GM12878 (cell line): ENCODE data around the gene TTK. TPM values are rescaled to one million over a fixed set of nuclear protein-coding genes. Genes with fewer than 3 reads are reported as not detected.

Experiments used
- BHLHE40 ChIP-seq, 2 experiments: fragments of 450-650 bp in 1 of 2; IDR thresholded peaks; 2 replicates each; pipeline ENCODE4 v1.6.1; 2011 to 2017; ENCODE audit warnings: low read depth in 2 of 2, borderline replicate concordance in 1 of 2, improper control_type of control experiment in 1 of 2, low read length in 1 of 2, mild to moderate bottlenecking in 1 of 2
- CEBPB ChIP-seq, 2 experiments: fragments of 150-350 bp in 1 of 2; IDR thresholded peaks; 2 replicates each; pipeline ENCODE4 v1.6.1; 2012 to 2014; ENCODE audit warnings: low read depth in 2 of 2, low read length in 2 of 2, borderline replicate concordance in 1 of 2, inconsistent platforms in 1 of 2
- CHD2 ChIP-seq: IDR thresholded peaks from 2 replicates; pipeline ENCODE4 v1.6.1; 2011; ENCODE audit warnings: low read depth, low read length, improper control_type of control experiment, borderline replicate concordance
- E2F4 ChIP-seq: IDR thresholded peaks from 2 replicates; pipeline ENCODE4 v1.6.1; 2012; ENCODE audit warnings: low read depth, low read length, improper control_type of control experiment
- E4F1 ChIP-seq: fragments of 450-650 bp; IDR thresholded peaks from 2 replicates; pipeline ENCODE4 v1.6.1; 2018; ENCODE audit warnings: borderline replicate concordance, mild to moderate bottlenecking; ENCODE audit not compliant: partially characterized antibody
- EP300 ChIP-seq, 2 experiments: fragments of 150-350 bp in 1 of 2; IDR thresholded peaks; 2 replicates each; pipeline ENCODE4 v1.6.1; 2011 to 2012; ENCODE audit warnings: low read depth in 2 of 2, low read length in 2 of 2, borderline replicate concordance in 1 of 2, improper control_type of control experiment in 1 of 2, inconsistent platforms in 1 of 2; ENCODE audit not compliant: control insufficient read depth in 1 of 2
- FOS ChIP-seq: IDR thresholded peaks from 3 replicates; pipeline ENCODE4 v1.6.1; 2011; ENCODE audit warnings: borderline replicate concordance; ENCODE audit not compliant: insufficient read length; ENCODE audit errors: extremely low read depth
- GABPA ChIP-seq: IDR thresholded peaks from 2 replicates; pipeline ENCODE4 v1.6.1; 2014; ENCODE audit warnings: antibody characterized with exemption, low read depth, mild to moderate bottlenecking, inconsistent platforms
- IKZF1 ChIP-seq: fragments of 450-650 bp; conservative IDR thresholded peaks from 2 replicates; pipeline ENCODE4 v1.6.1; 2017; ENCODE audit warnings: antibody characterized with exemption, mild to moderate bottlenecking
- MXI1 ChIP-seq: fragments of 150-350 bp; IDR thresholded peaks from 2 replicates; pipeline ENCODE4 v1.6.1; 2011; ENCODE audit warnings: low read depth, mild to moderate bottlenecking, inconsistent platforms, low read length, improper control_type of control experiment
- NBN ChIP-seq: fragments of 450-650 bp; IDR thresholded peaks from 2 replicates; pipeline ENCODE4 v1.6.1; 2016
- NR2C1 ChIP-seq: fragments of 450-650 bp; IDR thresholded peaks from 2 replicates; pipeline ENCODE4 v1.6.1; 2017; ENCODE audit warnings: antibody characterized with exemption, mild to moderate bottlenecking, moderate library complexity
- NR2F1 ChIP-seq: fragments of 450-650 bp; conservative IDR thresholded peaks from 2 replicates; pipeline ENCODE4 v1.6.1; 2017; ENCODE audit warnings: mild to moderate bottlenecking
- PKNOX1 ChIP-seq: fragments of 450-650 bp; IDR thresholded peaks from 2 replicates; pipeline ENCODE4 v1.6.1; 2016; ENCODE audit warnings: mild to moderate bottlenecking
- RELB ChIP-seq: fragments of 450-650 bp; IDR thresholded peaks from 2 replicates; pipeline ENCODE4 v1.6.1; 2017; ENCODE audit warnings: low read depth, mild to moderate bottlenecking, moderate library complexity
- RFX5 ChIP-seq: IDR thresholded peaks from 2 replicates; pipeline ENCODE4 v1.6.1; 2011; ENCODE audit warnings: low read depth, low read length, improper control_type of control experiment
- SIN3A ChIP-seq: IDR thresholded peaks from 2 replicates; pipeline ENCODE4 v1.6.1; 2012; ENCODE audit warnings: low read depth, low read length, improper control_type of control experiment
- SP1 ChIP-seq: IDR thresholded peaks from one replicate; pipeline ENCODE4 v1.6.1; 2011; ENCODE audit warnings: low read depth, low read length
- ZBTB33 ChIP-seq: fragments of 450-650 bp; IDR thresholded peaks from 2 replicates; pipeline ENCODE4 v1.6.1; 2017; ENCODE audit warnings: mild to moderate bottlenecking
- polyA plus RNA-seq, 11 experiments: library from polyadenylated mRNA; depleted of rRNA in 4 of 11; unstranded in 6 of 11; stranded (reverse) in 5 of 11; fragments of >200 nt; fragmentation: Nextera tagmentation in 4 of 11; fragmentation: Illumina TruSeq in 1 of 11; extraction: Ambion mirVana in 4 of 11; extraction: Trizol in 1 of 11; gene quantifications; 1 replicate in 1 of 11; 2 replicates in 10 of 11; pipeline versions ENCODE4 v1.2.1 to v1.2.3, GENCODE V29; 2011 to 2016; ENCODE audit warnings: inconsistent platforms in 2 of 11, missing spikeins in 2 of 11, low read depth in 1 of 11
- total RNA-seq, 4 experiments: library from RNA; depleted of rRNA in 3 of 4; stranded (reverse); fragments of >200 nt in 3 of 4; fragmentation: Illumina TruSeq in 1 of 4; extraction: Trizol in 1 of 4; gene quantifications; 2 replicates each; pipeline versions ENCODE4 v1.2.1 to v1.2.3, GENCODE V29; 2013 to 2021

TTK gene
- total and polyA plus RNA-seq, 10 of the 15 experiments (the other 5 are each of a cell fraction or from before 2014, with no cell fraction given), result 23.8 to 52.4 (median 36.0) TPM

GRCh38 chr6:80004173-80005072 lies at the start of gene TTK (continued):
- TF ChIP-seq SIN3A (peak; percentile 100), RFX5 (peak; percentile 74), NBN (0 out of 2 replicates have a peak, but pooled peaks have one; percentile 50), EP300 (IDR thresholded peaks at IDR 0.05; ENCODE audit: borderline replicate concordance in 1 of 2, control insufficient read depth in 1 of 2, low read depth in 2 of 2, low read length in 2 of 2) (0 out of 4 replicates have a peak, but pooled peaks of 1 of the 2 experiments have one; percentile 13), SP1 (peak; percentile 94), RELB (peak; percentile 57), NR2F1 (peak; percentile 77), BHLHE40 (IDR thresholded peaks at IDR 0.05; ENCODE audit: borderline replicate concordance in 1 of 2, low read depth in 2 of 2, low read length in 1 of 2) (peak; percentile 56 to 83; a peak in 3 of 4 replicates), PKNOX1 (peak; percentile 25; the same call in 1 of the 2 replicates), NR2C1 (peak; percentile 56), IKZF1 (peak; percentile 71), CEBPB (IDR thresholded peaks at IDR 0.05; ENCODE audit: borderline replicate concordance in 1 of 2, low read depth in 2 of 2, low read length in 2 of 2) (no peak), MXI1 (peak; percentile 89), GABPA (peak; percentile 57), E2F4 (peak; percentile 98), E4F1 (no peak), CHD2 (peak; percentile 87; the same call in 1 of the 2 replicates), ZBTB33 (no peak), FOS (peak; percentile 42)
